HG02943 (cell line): ENCODE data around the gene SF3B1.
"Not testable (repeated sequence)": the region's sequence is repeated elsewhere in the genome, so short reads cannot be mapped to it uniquely, and the experiment has no call there.

Source experiments
- ATAC-seq: cut with Tn5 transposase; IDR thresholded peaks from one replicate; pipeline ENCODE4 v1.9.1; 2021; ENCODE audit warnings: mild to moderate bottlenecking, low read depth, moderate library complexity; ENCODE audit not compliant: unreplicated experiment

SF3B1 gene

DNA sequence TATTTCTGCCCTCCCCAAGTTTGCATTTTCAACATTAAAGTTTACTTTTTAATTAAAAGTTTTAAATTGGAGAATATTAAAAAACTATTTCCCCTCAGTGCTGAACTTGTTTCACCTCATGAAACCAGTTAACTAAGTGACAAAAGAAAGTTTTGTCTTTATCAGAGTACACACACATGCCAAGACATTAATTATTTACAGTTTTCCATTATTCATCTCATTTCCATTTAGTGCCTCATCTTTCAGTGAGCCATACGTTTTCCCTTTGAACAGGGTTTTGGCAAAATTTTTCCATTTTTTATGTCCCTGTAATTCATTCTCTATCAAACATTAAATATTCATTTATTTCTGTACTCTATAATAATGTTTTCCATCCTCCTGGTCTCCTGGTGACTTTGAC lies 53.2 kb downstream of the SF3B1 start:
- ATAC-seq, result no peak

DNA sequence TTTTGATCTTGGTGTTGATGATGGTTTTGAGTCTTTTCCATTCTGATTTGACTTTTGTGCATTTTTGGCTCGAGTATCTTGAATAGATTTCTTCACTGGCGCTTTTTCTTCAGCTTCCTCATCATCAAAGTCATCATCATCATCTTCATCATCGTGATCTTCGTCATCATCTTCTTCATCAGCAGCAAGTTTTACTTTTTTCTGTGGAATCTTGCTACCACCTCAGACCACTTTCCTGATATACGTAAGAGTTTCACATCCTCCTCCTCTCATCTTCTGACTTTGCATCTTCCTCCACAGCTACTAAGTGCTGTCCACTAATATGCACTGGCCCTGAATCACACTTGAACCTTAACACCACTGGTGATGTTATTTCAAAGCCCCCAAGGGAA lies 54.9 kb downstream of the SF3B1 start:
- not testable (repeated sequence) for ATAC-seq

DNA sequence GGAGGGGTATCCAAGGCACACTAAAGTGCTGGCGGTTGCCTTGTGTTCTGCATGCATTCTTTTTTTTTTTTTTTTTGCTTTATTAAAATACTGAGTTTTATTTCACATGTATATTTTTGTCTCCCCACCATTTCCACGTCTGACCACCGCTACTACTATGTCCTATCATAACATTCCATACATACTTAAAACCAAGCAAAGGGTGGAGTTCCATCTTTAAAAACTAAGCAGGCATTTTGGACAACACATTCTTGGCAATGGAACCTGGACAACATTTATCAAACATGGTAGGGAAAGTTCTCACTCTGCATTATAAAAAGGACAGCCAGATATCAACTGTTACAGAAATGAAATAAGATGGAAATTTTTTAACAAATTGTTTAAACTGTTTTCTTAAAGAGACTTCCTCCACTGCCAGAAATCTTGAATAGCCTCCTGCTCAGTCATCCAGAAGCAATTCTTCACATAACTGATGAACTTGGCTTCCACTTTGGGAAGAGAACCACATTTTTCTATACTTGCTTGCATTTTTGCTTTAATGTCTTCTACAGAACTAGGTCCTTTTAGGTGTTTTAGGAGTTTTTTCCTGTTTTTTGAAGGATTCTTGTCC lies 55.4 kb downstream of the SF3B1 start:
- not testable (repeated sequence) for ATAC-seq

DNA sequence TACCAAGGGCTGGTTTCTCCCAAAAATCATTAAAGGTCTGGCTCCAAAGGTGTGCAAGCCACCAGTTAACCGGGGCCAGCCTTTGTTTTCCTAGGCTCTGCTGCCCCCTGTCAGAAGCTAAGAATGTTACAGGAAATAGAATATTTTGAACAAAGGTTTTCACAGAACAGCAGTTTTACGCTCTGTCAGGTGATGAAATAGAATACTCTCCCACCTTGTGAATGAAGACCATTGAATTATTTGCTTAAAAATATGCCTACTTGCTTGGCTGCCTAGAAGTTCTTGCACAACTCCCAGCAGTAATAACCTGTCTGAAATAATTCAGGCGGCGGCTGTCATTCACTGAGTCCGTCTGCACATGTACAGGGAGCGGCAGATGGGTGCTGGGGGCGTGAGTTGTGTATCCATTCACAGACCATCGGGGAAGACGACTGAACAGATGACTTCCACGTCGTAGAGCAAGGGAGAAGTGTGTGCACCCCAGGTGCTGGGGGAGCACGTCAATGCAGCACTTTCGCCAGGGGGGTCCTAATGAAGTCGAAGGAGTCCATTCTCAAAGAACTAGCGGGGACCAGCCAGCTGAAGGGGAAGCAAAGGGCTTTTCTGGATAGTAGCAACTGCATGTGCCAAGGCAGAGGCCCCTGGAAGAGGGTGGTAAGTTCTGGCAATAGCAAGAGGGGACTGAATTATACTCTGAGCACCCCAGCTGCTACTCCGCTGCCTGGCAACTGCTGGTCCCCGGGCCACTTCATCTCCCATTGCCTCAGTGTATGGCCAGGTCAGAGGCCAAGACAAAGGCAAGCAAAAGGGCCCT lies 56.1 kb downstream of the SF3B1 start:
- ATAC-seq, result no peak

DNA sequence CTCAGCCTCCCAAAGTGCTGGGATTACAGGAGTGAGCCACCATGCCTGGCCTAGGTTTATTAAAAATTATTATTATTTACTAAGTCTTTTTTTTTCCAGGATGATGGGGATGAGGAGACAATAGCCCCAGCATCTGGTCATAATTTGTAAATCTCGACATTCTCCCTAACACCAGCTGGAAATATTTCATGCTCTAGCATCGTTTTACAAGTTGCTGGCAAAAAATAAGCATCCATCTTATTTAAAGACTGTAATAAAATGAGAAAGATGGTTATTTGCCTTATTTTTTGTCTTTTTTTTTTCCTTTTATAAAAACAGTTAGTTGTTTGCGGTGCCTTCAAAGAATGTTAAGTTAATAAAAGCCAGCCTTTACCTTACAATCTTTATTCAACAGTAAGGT lies 56.7 kb downstream of the SF3B1 start:
- ATAC-seq, result no peak

DNA sequence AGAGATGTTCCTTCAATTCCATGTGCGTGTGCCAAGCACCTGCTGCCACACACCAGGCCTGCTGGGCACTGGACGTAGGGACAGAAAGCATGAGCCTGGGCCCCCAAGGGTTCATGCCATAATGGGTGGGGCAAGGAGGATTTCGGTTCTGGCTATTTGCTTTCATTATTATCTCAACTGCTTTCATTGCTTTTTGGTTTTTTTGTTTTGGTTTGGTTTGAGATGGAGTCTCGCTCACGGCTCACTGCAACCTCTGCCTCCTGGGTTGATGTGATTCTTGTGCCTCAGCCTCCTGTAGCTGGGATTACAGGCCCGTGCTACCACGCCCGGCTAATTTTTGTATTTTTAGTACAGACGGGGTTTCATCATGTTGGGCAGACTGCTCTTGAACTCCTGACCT lies 57.2 kb downstream of the SF3B1 start:
- no peak for ATAC-seq

DNA sequence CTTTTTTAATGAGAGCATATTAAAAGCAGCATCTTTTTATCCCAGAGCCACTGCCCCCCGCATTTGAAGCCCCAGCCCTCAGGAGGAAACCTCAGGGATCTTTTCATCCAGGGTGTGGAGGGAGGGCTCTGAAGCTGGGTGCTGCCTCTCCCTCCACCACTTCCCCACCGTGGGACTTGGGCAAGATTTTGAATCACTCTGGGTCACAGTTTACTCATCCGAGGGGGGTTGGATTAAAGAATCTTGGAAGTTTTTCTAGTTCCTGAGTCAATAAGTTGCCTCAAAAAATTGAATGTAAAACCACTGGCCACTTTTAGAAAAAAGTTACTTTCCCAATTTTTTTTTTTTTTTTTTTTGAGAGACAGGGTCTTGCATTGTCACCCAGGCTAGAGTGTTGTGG lies 62.2 kb downstream of the SF3B1 start:
- ATAC-seq, result no peak

DNA sequence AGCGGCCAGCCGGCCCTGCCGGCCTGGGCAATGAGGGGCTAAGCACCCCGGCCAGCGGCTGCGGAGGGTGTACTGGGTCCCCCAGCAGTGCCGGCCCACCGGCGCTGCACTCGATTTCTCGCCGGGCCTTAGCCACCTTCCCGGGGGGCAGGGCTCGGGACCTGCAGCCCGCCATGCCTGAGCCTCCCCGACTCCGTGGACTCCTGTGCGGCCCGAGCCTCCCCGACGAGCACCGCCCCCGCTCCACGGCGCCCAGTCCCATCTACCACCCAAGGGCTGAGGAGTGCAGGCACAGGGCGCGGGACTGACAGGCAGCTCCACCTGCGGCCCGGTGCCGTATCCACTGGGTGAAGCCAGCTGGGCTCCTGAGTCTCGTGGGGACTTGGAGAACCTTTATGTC lies 64.2 kb downstream of the SF3B1 start:
- ATAC-seq, result not testable (repeated sequence)

DNA sequence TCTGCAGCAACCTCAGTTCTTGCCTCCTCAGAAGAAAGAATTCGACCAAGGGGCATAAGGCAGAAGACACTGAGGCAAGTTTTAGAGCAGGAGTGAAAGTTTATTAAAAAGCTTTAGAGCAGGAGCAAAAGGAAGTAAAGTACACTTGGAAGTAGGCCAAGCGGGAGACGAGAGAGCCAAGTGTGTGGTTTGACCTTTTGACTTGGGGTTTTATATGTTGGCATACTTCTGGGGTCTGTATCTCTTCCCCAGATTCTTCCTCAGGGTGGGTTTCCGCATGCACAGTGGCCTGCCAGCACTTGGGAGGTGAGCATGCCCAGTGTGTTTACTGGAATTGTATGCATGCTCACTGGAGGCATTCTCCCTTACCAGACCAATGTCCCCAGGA lies 64.9 kb downstream of the SF3B1 start:
- ATAC-seq, result no peak

DNA sequence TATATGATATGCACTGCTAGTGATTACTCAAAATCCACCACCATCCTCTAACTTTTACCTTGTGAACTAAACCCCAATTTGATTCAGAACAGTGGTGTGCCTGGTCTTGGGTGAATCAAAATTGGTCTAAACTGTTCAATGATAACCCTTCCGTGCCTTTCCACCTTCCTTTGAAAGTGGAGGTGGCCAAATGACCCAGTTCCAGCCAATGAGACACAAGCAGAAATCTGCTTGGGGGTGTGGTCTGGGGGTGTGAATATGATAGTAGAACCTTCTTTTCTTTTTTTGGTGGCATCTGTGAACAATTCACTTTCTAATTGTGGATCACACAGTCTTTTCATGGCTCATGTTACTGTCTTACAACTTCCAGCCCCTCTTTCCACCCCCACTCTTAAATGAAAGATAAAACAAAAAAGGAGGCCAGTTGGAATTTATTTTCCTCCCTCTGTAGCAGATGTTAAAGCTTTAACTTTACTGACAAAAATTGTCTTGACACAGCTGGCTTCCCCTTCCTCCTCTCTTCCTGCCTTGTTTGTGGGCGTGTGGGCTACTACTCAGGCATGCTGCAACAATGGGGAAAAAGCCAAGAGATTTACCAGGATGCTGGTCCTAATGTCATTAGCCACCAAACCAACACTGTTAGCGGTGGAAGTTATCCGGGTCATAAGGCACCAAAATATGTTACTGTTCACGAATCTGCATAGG lies 65.4 kb downstream of the SF3B1 start:
- ATAC-seq, result no peak

DNA sequence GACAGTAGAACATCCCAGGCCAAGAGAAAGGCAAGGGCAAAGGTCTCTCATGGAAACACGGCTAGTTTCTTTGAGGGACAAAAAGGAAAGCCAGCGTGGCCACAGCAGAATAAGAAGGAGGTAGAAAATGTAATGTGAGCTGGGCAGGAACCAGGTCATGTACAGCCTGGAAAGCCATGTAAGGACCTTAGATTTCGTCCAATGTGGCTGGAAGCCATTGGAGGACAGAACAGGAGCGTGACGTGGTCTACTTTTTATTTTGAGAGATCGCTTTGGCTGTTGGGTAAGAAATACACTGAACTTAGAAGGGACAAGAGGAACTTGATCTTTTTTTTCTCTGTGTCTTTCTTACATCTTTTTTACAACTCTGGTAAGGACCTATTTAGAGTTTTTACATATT lies 66.4 kb downstream of the SF3B1 start:
- no peak for ATAC-seq

DNA sequence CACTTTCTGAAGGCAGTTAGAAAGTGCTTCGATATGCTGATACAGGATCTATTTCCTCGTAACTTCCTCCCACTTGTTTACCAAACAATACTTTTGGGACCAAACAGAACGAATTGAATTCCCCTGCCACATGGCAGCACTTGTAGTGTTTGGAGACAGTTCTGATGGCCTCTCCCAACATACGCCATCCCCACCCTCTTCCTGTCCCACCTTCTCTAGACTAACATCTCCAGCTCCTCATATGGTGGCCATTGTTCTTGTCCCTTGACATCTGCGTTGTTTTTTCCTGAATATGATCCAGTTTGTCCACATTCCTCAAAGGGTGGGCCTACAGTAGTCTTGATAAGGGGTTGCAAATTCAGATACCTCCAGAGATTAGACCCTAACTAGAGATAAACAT lies 70.8 kb downstream of the SF3B1 start:
- no peak for ATAC-seq

DNA sequence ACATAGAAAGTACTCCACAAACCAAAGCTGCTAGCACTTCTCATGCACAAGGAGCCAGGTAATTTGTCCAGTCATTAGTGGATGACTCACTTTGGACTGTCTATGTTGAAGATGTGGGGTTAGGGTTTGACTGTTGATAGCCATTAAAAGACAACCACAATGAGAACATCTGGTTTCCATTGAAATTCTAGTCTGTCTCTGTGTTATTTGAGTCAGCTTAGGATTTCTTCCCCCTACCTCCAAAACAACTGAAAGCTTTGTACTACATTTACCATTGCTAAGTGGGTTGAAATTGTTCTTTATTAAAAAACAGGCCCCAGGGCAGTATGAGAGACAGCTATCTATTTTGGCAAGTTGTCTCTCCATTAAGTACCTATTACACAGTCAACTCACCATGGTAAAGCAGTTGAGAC lies 74.1 kb downstream of the SF3B1 start:
- ATAC-seq, result no peak

DNA sequence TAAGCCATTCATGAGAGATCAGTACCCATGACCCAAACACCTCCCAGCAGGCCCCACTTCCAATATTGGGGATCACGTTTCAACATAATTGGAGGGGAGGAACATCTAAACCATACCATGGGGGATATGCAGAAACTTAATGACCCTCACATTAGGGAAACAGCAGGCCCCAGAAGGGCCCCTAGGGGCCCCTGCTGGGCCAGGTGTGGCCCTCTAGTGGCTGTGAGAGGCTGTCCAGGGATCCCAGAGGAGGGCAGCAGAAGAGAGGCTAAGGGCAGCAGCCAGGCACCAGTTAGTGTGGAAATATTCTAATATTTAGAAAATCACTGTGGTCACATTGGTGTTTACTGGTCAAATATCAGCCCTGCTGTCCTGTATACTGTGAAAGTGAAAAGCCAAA lies 75.0 kb downstream of the SF3B1 start:
- no peak for ATAC-seq

DNA sequence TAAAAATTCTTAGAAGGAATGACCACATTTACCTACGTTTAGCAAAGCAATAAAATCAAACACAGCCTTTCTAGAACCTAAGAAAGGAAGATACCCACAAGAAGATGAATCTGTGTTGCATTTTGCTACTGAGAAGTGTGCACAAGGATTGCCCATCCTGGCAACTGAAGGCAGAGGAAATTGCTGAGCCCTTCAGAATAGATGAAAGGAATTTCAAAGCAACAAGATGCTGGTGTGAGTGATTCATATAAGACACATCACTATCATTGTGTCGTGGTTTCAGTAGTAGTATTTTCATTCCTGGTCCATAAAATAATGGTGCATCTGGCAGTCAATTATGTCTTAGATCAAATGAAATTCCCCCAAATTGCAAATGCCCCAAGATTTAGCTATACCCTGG lies 75.9 kb downstream of the SF3B1 start:
- no peak for ATAC-seq

DNA sequence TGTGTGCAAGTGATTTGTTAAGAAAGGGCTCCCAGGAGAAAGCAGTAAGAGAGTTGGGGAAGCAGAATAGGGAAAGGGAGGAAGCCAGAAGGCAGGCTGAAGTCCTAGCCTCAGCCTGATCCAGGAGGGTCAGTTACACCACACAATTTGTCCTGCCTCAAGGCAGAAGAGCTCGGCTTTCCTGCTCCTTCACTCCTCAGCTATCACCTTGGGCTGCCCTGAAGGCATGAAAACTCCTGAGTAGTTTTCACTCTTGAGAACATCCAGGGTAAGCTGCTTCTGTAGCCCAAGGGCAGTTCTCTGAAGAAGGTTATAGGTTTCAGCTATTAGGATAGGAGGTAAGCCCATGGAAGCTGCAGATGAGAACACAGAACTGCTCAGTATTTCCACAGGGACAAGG lies 76.8 kb downstream of the SF3B1 start:
- no peak for ATAC-seq

DNA sequence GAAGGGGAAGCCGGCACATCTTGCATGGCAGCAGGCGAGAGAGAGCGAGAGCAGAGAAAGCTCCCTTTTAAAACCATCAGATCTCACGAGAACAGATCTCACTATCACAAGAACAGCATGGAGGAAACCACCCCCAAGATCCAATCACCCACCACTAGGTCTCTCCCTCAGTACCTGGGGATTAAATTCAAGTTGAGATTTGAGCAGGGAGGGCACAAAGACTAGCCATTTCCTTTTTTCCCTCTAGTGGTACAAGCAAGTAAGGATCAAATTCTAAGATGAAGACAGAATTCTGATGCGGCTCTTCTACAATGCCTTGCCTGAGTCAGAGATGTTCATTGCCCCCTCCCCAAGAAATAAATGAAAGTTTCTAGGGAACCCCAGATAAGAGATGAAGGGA lies 78.7 kb downstream of the SF3B1 start:
- no peak for ATAC-seq

DNA sequence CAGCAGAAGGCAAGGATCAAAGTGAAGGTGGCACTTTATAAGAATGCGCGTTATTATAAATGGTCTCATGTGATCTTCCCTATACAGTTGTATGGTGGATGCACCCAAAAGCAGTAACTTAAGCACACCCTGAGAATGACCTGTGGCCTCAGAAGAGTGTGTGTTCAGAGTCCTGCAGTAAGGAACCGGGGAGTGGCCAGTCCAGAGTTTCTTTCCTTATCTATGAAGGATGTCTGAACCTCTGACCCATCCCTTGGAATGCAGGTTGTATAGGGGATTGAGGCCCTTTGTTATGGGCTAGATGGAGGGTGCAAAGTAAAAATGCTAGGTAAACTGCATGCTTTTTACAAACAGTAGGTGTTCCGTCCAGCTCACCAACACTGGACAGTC lies 80.7 kb downstream of the SF3B1 start:
- ATAC-seq, result no peak

DNA sequence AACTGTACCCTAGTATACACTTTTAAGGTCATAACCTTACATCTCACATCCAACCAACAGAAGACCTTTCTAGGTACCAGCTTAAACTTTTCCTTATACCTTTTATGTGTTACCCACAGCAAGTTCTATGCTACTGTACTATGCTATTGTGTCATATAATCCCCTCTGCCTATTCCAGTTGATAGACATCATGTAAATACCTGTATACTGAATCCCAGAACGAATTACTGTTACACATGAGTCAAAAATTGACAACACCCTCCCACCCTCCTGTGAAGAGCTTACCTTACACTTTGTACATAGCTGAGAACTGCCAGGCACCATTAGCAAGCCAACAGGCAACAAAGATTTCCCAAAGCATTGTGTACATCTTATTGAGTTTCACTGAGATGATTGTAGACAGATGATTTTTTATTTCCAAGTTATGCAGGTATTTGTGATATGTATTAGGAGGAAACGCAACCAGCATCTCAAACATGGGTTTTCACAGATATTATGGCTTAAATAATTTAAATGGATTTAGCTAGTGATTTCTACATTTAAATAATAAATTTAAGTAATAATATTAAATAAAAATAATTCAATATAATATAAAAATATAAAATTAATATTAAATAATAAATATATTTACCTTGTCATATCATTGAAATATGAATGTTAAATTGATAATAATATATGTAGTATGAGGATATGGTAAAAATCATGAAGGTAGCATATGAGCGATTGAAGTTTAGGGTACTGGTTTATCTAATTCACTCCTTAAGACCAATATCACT lies 81.2 kb downstream of the SF3B1 start:
- no peak for ATAC-seq

DNA sequence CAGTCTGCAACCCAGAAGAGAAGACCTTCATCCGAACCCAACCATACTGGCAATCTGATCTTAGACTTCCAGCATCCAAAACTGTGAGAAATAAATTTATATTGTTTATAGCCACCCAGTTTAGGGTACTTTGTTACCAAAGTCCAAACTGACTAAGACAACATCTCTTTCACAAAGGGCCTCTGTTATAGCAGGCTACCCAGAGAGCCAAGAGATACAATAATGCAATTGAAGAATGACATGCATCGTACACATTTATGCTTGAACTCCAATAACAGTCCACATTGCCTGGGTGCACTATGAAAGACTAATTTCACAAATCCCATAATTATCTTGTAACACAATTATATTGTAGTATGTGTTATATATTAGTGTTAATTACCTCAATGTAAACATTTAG lies 85.1 kb downstream of the SF3B1 start:
- ATAC-seq, result no peak

DNA sequence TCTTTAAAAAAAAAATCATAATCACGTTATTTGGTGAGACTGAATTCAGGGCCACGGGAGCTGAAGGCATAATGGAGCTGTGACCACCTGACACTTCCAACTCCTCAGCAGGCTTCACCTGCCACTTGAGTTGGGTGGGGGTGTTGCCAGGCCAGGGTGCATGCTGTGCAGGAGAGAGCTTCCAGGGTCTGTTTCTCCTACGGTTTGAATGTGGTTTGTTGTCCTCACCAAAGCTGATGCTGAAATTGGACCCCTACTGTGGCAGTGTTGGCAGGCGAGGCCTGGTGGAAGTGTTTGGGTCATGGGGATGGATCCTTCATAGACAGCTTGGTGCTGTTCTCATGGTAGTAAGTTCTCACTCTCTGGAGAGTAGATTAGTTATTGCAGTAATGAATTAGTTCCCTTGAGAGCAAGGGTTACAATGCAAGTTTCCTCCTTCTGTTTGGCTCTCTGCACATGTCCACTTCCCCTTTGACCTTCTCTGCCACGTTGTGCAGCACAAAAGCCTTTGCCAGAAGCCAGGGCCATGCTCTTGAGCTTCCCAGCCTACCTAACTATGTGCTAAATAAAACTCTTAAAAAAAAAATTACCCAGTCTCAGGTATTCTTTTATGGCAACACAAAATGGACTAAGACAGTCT lies 86.0 kb downstream of the SF3B1 start:
- ATAC-seq, result no peak
